Measurements from ENCODE around the gene DRC1.

Gene DRC1

GRCh38 chr2:26500406-26500805 is 98.7 kb downstream of the DRC1 start:
- no peak for DNase-seq

GRCh38 chr2:26503231-26503880 is 101.6 kb downstream of the DRC1 start:
- peak; percentile 75 for DNase-seq

GRCh38 chr2:26504002-26504401 is 102.3 kb downstream of the DRC1 start:
- no peak for DNase-seq

- no peak for DNase-seq
Observed at GRCh38 chr2:26506279-26506678, 104.6 kb downstream of the DRC1 start.

All from NCI-H2107 (cell line).